NCI-H460 (cell line): ENCODE results near the gene C2CD4A. TPM values are rescaled to one million over a fixed set of nuclear protein-coding genes. Genes with fewer than 3 reads are reported as not detected.
"Not testable (repeated sequence)": the region's sequence is repeated elsewhere in the genome, so short reads cannot be mapped to it uniquely, and the experiment has no call there.

Experiments
- DNase-seq: peaks from one replicate; pipeline ENCODE4 v3.0.0-alpha.2; 2016; ENCODE audit warnings: low read depth; ENCODE audit errors: extremely low read depth
- polyA plus RNA-seq: library from polyadenylated mRNA; depleted of rRNA; stranded (reverse); fragments of >200 nt; gene quantifications from 2 replicates; pipeline ENCODE4 v1.2.3, GENCODE V29; 2014; cell fraction: nucleus; rRNA removed
- total RNA-seq: library from RNA; depleted of rRNA; stranded (reverse); fragments of >200 nt; shearing (Covaris generic); gene quantifications from 2 replicates; pipeline ENCODE4 v1.2.3, GENCODE V29; 2014; rRNA removed

C2CD4A gene
- total RNA-seq: 0.63 and 0.72 TPM in 2 replicates
- 0.04 and 0.10 TPM in 2 replicates for polyA plus RNA-seq

- no peak for DNase-seq
Observed at GRCh38 chr15:62066663-62067447, at the start of gene C2CD4A. Gene C2CD4A, plus strand, starts transcription at chr15:62066977. Its CDS starts 637 bp downstream, at chr15:62067614.

- DNase-seq: no peak
Observed at GRCh38 chr15:62020576-62021160, 46.1 kb upstream of the C2CD4A start.

GRCh38 chr15:62021991-62022600 is 44.7 kb upstream of the C2CD4A start:
- no peak for DNase-seq

- DNase-seq: no peak
Observed at GRCh38 chr15:62026487-62027262, 40.1 kb upstream of the C2CD4A start.

GRCh38 chr15:62027263-62027565 is 39.6 kb upstream of the C2CD4A start:
- DNase-seq: no peak

- DNase-seq: no peak
Observed at GRCh38 chr15:62027916-62028315, 38.9 kb upstream of the C2CD4A start.

GRCh38 chr15:62035256-62035924 is 31.4 kb upstream of the C2CD4A start:
- DNase-seq: no peak

GRCh38 chr15:62046078-62046743 is 20.6 kb upstream of the C2CD4A start:
- DNase-seq: no peak

GRCh38 chr15:62047282-62047827 is 19.4 kb upstream of the C2CD4A start:
- no peak for DNase-seq

- not testable (repeated sequence) for DNase-seq
Observed at GRCh38 chr15:62048254-62048653, 18.5 kb upstream of the C2CD4A start.

- DNase-seq: no peak
Observed at GRCh38 chr15:62050115-62050514, 16.7 kb upstream of the C2CD4A start.

- DNase-seq: no peak
Observed at GRCh38 chr15:62051166-62051565, 15.6 kb upstream of the C2CD4A start.

- no peak for DNase-seq
Observed at GRCh38 chr15:62052713-62053112, 14.1 kb upstream of the C2CD4A start.

GRCh38 chr15:62053439-62054085 is 13.2 kb upstream of the C2CD4A start:
- no peak for DNase-seq

GRCh38 chr15:62054979-62055378 is 11.8 kb upstream of the C2CD4A start:
- no peak for DNase-seq

- DNase-seq: no peak
Observed at GRCh38 chr15:62057341-62057980, 9.3 kb upstream of the C2CD4A start.

- no peak for DNase-seq
Observed at GRCh38 chr15:62058327-62059028, 8.3 kb upstream of the C2CD4A start.
